ENCODE results near the gene STT3A.

The STT3A gene

DNA sequence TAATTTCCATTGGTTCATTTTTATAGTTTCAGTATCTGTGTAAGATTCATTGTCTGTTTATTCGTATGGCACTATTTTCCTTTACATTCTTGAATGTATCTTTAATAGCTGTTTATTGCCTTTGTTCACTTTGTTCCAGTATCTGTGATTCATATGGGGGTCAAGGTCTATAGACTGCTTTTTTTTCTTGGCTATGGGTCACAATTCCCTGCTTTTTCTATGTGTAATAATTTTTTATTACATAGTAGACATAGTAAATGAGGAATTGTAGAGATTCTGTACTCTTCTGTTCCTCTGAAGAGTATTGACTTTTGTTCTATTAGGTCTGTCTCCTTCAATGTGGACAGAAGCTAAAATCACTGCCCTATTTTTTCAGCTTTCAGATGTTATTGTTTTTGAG lies 77.5 kb downstream of the STT3A start:
- no peak for DNase-seq

GRCh38 chr11:125671561-125671960 lies 78.9 kb downstream of the STT3A start:
- no peak for DNase-seq
